Measurements from ENCODE around the gene PPA2.
"Not testable (repeated sequence)": the region's sequence is repeated elsewhere in the genome, so short reads cannot be mapped to it uniquely, and the experiment has no call there.

- TF ChIP-seq CTCF (IDR thresholded peaks at IDR 0.05; ENCODE audit: low read length); EZH2 (IDR thresholded peaks at IDR 0.05; ENCODE audit: borderline replicate concordance, low read length): not testable (repeated sequence)
These were observed 15.3 kb downstream of the PPA2 start for GRCh38 chr4:105458541-105458940.

All from OCI-LY1 (cell line).